KG1 (cell line): ENCODE measurements around the gene TMEM42.

Experiments
- DNase-seq: peaks from one replicate; lab custom pipeline; 2025; lab: John Stamatoyannopoulos, UW

The TMEM42 gene

DNA sequence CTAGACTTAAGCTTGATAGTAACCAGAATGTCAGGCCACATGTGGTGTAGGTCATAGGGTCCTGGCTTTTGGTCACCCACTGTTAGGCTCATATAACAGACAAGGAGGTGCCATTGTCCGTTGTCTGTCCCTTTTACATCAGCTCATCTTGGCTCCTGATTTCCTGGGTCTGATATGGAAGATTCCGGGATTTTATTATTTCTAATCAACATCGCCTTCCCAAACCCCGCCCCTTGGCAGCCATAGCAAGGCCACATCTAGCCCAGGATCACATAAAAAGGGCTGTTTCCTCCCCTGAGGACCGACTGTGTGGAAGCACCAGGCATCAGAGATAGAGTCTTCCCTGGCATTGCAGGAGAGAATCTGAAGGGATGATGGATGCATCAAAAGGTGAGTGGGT is 12.6 kb downstream of the TMEM42 start, which contains the start of gene TGM4:
TSS of gene TGM4 (plus strand) at position 301 of the 400 bp plus-strand sequence. CDS start at position 372, 71 bp downstream.
- DNase-seq = no peak

DNA sequence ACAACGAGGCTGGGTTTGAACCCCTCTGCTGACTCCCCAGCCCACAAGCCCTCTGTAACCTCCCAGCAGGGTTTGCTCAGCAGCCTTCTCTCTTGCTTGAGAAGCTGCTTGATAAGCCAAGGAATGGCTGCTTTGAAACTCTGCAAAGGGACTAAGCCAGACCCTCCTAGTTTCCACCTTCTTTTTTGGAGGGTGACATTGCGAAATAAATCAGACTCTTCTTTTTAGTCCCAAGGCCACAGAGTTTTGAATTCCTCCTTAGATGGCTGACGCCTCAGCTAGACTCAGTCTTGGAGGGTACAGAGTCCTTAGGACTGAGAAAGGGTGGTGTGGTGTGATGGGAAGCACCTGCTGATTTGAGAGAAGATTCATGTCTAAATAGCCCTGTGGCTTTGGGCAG is 13.9 kb downstream of the TMEM42 start:
- no peak for DNase-seq

DNA sequence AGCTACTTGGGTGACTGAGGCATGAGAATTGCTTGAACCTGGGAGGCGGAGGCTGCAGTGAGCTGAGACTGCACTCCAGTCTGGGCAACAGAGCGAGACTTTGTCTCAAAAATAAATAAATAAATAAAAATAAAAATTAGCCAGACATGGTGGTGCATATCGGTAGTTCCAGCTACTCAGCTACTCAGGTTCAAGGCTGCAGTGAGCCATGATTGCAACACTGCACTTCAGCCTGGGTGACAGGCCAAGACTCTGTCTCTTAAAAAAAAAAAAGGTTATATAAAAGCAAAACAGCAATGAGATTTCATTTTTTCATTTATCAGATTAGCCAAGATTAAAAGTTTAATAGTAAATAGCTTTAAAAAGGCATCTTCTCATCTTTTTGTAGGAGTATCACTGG is 15.6 kb downstream of the TMEM42 start:
- no peak for DNase-seq

DNA sequence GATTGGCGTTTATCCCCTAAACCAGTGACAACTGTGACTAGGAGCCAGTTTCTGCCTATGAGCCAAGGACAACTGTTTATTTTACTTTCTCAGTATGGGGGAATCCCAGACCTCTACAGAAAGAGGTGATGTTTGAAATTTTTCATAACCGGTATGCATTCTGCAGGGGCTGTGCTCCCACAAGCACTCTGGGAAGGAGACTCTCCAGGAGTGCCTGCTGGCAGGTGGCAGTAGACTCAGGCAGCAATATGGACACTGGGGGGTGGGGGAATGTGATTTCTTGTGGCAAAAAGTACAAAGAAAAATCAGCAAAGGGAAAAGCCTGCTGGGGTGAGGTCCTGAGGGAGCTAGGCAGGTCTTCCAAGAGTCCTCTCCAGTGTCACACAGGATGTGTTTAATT is 18.6 kb downstream of the TMEM42 start:
- DNase-seq = no peak

DNA sequence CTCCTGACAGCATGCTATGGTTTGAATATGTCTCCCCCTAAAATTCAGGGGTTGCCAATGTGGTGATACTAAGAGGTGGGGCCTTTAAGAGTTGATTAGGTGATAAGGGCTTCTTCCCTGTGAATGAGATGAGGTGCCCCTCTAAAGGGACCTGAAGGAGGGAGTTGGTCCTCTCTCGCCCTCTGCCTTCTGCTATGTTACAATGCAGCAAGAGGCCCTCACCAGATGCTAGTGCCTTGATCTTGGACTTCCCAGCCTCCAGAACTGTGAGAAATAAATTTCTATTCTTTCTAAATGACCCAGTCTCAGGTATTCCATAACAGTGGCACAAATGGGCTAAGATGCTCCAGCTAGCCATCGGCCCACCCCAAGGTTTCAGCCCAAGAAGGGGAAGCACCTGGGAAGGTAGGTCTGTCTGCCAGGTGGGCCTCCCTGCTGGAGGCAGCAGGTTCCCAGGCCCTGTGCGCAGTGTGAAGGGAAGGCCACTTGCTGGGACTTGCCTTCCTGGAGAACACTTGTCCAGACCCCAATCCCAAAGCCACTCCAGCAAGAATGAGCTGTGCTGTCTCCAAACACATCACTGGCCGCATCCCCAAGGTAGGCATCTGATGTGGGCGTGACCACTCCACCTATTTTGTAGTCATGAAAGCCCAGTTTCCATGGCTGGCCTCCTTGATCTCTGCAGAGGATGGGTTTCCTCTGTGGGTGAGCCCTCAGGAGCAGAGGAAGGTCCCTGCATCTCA is 21.7 kb downstream of the TMEM42 start:
- DNase-seq = no peak

DNA sequence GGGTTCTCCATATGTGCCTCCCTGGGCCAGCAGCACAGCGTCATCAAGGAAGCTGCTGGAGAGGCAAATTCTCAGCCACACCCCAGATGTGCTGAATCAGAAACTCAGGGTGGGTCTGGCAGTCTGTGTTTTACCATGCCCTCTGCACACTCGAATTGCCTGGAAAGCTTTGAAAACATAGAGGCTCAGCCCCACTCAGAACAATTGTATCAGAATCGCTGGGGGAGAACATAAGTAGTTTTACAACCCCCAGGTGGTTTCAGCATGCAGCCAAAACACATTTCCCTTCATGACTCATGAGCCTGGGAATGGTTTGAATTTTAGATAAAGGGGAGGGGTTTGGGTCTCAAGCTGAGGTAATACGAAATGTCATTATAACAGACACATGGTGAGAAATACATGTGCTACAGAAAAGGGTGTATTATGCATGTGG is 22.3 kb downstream of the TMEM42 start:
- no peak for DNase-seq

DNA sequence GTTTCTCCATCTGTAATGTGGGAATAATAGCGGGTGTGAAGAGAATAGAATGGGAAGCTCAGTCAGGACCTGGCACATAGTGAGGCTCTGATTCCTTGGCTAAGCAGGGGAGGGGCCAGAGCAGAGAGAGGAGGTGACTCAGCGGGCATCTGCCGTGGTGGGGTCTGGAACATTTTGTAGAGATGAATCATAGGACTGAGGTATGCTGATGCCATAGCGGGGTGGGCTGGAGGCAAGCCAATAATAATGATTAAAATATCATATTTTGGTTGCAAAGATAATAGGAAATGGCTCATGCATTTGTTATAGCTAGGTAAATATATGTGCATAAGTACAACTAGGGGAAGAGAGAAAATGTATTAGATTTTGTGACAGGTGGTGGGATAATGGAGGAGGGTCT is 23.9 kb downstream of the TMEM42 start:
- DNase-seq = no peak

DNA sequence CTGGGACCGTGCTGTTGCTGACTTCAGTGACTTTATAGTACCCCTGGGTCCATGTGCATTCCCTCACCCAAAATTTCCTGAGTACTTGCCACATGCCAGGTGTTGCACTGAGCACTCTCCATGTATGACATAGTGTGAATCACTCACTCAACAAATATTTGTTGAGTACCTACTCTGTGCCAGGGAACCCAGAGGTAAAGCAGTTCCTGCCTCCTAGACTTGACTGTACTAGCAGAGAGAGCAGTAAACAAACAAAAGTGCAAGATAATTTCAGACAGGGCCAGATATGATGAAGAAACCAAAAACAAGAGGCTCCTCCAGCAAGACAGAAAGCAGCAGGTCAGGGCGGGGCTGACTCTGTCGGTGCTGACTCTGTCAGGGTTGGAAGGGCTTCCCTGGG is 24.8 kb downstream of the TMEM42 start:
- DNase-seq = no peak

DNA sequence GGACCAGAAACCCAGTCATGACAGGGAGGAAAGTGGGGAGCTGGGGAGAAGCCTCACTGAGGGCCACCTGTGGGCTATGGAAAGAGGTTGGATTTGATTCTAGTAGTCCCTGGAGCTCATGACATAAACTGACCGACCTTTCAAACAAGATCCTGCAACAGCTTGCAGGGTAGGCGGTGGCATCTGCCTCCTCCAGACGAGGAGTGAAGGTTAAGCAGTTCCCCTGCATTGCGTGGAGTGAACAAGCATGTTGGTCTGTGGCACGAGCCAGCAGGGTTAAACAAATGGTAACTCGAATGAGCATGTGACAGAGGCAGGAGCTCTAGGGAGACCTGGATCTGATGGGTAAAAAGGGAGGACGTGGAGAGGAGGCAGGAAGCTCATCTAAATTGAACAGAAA is 25.4 kb downstream of the TMEM42 start:
- no peak for DNase-seq

DNA sequence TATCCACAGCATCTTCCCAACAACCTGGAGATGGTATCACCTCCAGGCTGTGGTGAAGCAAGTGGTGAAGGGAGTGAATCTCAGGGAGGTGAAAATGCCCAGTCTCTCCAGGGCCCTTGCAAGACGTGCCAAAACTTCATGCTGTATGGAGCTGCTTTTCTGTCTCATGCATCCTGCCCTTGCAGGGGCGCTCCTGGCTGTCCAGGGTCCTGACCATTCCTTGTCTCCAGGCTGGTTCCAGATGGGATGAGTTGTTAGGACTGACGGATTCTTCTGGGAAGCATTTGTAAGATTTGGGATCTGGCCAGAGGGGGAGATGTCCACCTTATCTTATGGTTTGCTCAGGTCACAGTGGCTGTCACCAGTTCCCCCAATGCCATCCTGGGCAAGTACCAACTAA is 28.5 kb downstream of the TMEM42 start:
- DNase-seq = no peak

DNA sequence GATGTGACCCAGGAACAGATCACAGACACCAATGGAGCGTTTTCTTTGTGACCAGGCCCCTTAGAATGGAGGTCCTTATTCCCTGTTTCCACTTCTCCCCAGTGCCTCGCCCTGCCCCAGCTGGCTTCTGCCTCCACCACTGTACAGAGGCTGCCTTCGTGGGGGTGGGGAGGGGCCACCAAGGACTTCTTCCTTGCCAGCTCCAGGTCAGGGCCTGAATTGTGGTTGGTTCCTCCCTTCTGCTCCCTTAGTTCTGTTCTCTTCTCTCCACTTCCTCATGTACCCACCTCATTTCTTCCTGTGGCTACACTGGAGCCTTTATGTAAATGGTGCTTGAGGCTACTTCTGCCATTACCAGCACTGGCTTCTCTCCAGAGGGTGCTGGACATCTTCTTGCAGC is 29.1 kb downstream of the TMEM42 start:
- no peak for DNase-seq

DNA sequence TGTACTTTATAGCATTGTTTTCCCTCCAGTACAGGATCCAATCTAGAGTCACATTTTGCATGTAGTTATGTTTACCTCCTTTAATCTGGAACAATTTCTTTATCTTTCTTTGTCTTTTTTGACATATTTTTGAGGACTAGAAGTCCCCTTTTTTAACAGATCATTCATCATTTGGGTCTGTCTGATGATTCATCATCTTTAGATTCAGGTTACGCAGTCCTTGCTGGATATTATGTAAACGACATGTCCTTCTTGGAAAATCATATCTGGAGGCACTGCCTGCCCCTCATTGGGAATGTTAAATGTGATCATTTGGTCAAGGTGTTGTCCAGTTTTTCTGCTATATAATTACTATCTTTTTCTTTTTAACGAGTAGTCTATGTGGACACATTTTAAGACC is 31.0 kb downstream of the TMEM42 start:
- no peak for DNase-seq

DNA sequence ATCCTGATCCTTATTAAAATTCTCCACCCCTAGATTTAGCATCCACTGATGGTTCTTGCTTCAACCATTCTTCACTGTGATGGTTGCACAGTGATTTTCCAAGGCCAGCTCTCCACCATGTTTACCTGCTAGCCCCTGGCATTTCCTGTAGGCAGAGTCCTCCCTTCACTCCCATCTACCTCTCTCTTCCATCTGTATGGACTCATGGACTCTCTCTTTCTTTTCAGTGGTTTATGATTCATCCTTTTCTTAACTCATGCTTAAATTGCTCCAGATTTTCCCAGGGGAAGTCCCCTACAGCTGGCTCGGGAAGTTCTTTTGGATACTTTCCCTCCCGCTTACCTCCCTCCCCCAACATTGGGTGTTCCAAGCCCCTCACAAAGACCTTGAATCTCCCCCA is 31.4 kb downstream of the TMEM42 start:
- DNase-seq = no peak

DNA sequence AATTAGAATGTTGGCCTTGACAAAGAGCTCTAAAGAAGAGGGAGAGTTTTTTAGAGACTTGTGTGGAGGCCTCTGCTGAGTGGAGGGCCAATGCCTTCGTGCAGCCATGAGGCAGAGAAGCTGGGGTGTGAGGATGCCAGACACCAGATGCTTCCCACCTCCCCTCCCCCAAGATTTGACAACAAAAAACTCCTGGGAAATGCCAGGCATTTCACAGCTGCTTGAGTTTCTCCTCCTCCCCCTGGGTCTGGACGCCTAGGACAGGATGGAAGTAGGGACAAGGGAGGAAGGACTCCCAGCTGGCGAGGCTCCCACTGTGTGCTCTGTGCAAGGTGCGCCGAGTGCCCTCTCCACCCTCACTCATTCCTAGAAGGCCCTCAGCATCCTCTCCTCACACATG is 32.8 kb downstream of the TMEM42 start:
- no peak for DNase-seq

DNA sequence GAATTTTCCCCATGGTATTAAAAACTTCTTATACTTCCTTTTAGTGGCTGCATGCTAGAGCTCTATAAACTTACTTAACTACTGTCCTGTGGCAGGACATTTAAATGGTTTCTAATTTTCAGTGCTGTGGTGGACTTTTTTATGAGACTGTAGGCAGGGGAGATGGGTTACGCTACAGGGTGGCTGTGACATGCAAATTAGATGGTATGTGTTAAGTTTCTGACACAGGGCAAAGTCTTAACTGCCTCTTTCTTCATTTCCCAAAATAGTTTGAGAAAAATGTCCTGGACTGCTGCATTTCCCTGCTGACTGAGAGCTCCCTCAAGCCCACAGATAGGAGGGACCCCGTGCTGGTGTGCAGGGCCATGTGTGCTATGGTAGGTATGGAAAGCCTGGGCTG is 34.7 kb downstream of the TMEM42 start:
- DNase-seq = no peak

DNA sequence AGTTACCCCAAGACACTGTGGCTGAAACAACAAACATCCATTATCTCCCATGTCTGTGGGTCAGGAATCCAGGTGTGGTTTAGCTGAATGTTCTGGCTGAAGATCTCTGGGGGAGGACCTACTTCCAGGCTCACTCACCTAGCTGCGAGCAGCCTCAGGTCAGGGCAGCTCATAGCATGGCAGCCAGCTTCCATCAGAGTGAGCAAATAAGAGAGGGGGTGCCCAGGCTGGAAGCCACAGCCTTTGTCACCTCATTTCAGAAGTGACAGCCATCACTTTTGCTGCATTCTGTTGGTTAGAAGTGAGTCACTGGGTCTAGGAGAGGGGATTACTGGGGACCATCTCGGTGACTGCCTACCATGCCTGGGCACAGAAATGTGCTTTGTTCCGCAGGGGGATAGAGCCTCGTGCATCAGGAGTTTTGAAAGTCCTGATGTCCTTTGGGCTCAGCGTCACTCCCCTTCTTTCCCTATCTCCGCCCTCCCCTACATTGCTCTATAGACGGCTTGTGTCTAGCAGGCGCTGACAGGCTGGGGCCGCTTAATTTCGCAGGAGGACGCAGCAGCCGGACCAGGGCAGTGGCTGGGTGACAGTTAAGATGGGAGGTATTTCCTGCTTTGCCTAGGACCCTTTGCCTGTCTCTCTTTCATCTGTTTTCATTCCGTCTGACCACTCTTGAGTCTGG is 38.1 kb downstream of the TMEM42 start:
- no peak for DNase-seq

DNA sequence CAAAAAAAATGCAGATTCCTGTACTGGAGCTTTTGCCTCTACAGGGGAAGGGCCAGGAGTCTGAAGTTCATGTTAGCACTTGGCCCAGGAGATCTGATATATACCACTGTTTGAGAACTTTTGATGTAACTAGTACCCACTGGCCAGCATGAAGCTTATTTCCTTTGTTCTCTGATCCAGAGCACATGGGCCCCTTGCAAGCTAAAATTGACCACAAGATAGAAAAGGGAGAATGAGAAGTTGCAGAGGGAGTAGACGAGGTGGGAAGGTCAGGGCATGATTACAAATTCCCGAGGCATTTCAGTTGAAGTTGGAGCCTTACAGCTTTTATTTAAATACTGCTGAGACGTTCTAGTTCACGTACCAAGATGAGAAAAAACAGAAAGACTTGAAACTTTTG is 40.9 kb downstream of the TMEM42 start:
- no peak for DNase-seq

DNA sequence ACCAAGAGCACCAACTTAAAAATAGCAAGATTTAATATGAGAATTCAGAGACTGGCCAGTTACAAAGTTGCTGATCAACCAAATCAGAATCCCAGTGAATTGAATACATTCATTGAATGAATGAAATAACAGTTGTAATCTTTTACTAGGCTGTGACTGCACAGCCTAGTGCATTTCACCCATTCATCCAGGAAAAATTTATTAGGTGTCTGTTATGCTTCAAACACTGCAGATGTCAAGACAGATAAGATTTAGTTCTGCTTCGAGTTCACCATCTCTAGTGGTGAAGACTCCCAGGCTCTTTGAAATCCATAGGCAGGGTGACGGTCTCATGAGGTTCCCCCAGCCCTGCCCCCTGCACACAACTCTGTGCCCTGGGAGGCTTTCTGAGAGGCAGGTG is 41.6 kb downstream of the TMEM42 start:
- no peak for DNase-seq

DNA sequence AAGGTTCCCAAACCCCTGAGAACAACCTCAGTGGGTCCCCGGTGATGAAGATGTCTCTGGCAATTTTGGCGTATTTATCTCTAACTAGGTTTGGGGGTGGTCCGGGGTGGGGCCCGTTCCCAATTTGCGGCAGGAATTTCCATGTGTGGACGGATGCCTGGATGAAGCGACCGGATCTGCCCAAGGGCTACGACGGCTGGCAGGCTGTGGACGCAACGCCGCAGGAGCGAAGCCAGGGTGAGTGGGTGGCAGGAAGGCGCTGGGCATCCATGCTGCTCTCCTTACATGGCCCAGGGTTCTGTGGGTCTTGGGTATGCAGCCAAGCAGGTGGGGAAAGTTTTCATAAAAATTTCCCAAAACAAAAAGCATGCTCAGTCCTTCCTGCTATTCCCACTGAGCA is 42.0 kb downstream of the TMEM42 start:
- no peak for DNase-seq

DNA sequence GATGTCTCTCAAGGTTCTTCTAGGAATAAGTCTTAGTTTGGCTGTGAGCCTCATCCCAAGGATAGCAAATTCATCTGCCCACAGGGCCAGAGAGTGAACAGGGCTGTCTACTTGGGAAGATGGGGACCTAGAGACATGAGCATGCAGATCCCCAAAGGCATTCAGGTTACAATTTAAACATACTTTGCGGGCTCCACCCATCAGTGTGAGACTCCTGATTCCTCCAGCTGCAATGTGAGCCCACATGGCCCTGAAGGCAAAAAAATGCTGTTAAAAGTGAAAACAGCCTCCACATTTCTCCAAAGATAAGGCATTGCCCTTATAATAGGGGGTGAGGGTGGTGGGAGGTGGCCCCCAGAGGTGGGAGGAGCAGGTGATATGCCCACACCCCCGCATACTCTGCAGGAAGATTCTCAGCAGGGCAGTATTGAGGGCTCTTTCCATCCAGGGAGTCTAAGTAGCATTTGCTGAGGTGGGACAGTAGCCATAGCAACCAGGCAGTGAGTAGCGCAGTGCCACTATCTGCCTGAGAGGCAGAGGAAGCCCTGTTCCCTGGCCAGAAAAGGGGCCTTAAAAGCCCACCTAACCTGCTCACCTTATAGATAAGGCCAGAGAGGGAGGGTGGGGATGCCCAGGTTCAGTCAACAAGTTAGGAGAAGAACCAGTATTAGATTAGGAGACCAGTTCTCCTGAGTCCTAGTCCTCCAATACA is 43.9 kb downstream of the TMEM42 start:
- no peak for DNase-seq

DNA sequence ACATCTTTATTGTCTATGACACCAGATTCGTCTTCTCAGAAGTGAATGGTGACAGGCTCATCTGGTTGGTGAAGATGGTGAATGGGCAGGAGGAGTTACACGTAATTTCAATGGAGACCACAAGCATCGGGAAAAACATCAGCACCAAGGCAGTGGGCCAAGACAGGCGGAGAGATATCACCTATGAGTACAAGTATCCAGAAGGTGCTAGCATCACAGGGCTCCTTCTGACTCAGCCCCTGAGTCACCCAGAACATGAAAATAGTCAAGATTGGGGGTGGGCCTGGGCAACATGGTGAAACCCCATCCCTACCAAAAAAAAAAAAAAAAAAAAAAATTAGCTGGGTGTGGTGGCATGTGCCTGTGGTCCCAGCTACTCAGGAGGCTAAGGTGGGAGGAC is 45.3 kb downstream of the TMEM42 start:
- DNase-seq = no peak

DNA sequence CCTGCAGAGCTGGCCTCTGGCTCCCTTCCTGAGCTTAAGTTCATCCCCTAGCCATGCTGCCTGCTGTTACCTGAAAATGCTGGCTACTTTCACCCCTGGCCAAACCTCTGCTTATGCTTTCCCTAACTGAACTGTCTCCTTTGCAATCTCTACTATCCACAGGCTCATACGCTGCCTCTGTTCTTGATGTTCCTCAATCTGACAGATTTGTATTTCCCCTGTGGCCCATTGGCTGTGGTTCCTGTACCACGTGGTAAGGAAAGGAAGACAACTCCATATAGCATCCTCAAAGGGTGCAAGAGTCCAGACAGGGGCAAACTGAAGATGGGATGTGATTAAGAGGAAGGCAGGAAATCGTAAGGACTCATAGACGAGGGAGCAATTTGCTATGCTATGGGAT is 45.9 kb downstream of the TMEM42 start:
- no peak for DNase-seq

DNA sequence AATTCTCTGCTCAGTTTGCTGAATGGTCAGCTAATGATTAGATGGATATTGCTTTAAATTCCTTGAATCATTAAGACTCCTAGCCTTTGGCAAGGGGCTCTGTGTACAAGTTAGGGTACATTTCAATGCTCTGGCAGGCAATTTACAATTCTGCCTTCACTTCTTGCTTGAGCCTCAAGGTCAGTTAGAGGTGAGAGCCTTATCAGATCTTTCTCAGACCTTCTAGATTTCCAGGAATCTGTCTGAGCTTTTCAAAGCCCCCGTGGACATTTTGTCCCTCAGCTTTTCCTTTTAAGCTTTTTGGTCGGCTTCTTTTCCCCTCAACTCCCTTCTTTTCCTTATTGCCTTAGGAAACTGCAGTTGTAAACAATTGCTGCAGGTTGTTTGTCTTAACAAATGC is 47.4 kb downstream of the TMEM42 start:
- DNase-seq = no peak
